HG03342 (cell line): ENCODE results near the gene ZPBP2.
"Not testable (repeated sequence)": the region's sequence is repeated elsewhere in the genome, so short reads cannot be mapped to it uniquely, and the experiment has no call there.

ENCODE experiments used
- ATAC-seq: cut with Tn5 transposase; IDR thresholded peaks from one replicate; pipeline ENCODE4 v1.9.1; 2021; ENCODE audit warnings: mild to moderate bottlenecking, moderate library complexity; ENCODE audit not compliant: unreplicated experiment

The ZPBP2 gene

GRCh38 chr17:39854909-39855308 is 13.1 kb upstream of the ZPBP2 start:
- ATAC-seq = no peak

GRCh38 chr17:39855911-39856649 is 11.9 kb upstream of the ZPBP2 start:
- ATAC-seq = not testable (repeated sequence)

GRCh38 chr17:39861235-39861634 is 6.8 kb upstream of the ZPBP2 start:
- no peak for ATAC-seq

GRCh38 chr17:39863244-39863917 is 4.6 kb upstream of the ZPBP2 start:
- no peak for ATAC-seq

- no peak for ATAC-seq
Observed at GRCh38 chr17:39863918-39864746, 3.9 kb upstream of the ZPBP2 start, which contains the start of gene IKZF3. Gene IKZF3, minus strand, starts transcription at chr17:39864312. Its CDS starts 186 bp downstream, at chr17:39864126.

GRCh38 chr17:39866013-39866730 is 1.8 kb upstream of the ZPBP2 start:
- ATAC-seq = no peak

- ATAC-seq = peak; percentile 57
Observed at GRCh38 chr17:39867084-39867879, 720 bp upstream of the ZPBP2 start.

GRCh38 chr17:39868554-39868942 is 546 bp downstream of the ZPBP2 start:
- no peak for ATAC-seq

- ATAC-seq = no peak
Observed at GRCh38 chr17:39870776-39871175, 2.8 kb downstream of the ZPBP2 start.

- ATAC-seq = no peak
Observed at GRCh38 chr17:39871801-39872200, 3.8 kb downstream of the ZPBP2 start.

GRCh38 chr17:39872751-39873150 is 4.7 kb downstream of the ZPBP2 start:
- ATAC-seq = no peak

GRCh38 chr17:39886102-39886501 is 18.1 kb downstream of the ZPBP2 start:
- ATAC-seq = not testable (repeated sequence)

GRCh38 chr17:39887078-39887477 is 19.1 kb downstream of the ZPBP2 start:
- no peak for ATAC-seq

- no peak for ATAC-seq
Observed at GRCh38 chr17:39889200-39889599, 21.2 kb downstream of the ZPBP2 start.

- ATAC-seq = no peak
Observed at GRCh38 chr17:39894681-39895376, 26.8 kb downstream of the ZPBP2 start.

- no peak for ATAC-seq
Observed at GRCh38 chr17:39898088-39898487, 30.1 kb downstream of the ZPBP2 start.

- ATAC-seq = no peak
Observed at GRCh38 chr17:39899215-39899614, 31.2 kb downstream of the ZPBP2 start.

GRCh38 chr17:39902027-39902426 is 34.0 kb downstream of the ZPBP2 start:
- ATAC-seq = not testable (repeated sequence)

GRCh38 chr17:39903158-39903884 is 35.3 kb downstream of the ZPBP2 start:
- no peak for ATAC-seq
